KMS-11 (cell line): ENCODE measurements around the gene NRROS.
"Not testable (repeated sequence)": the region's sequence is repeated elsewhere in the genome, so short reads cannot be mapped to it uniquely, and the experiment has no call there.

Experiments used
- H2AFZ ChIP-seq: fragments of 200-600 bp; sonication (generic); 2 replicates; pipeline ENCODE4 v1.6.1; 2016; ENCODE audit warnings: antibody characterized with exemption, mixed run types, low read depth
- H3K27ac ChIP-seq: fragments of 200-600 bp; sonication (generic); 2 replicates; pipeline ENCODE4 v1.6.1; 2016; ENCODE audit warnings: mild to moderate bottlenecking, mixed run types
- H3K27me3 ChIP-seq: fragments of 200-600 bp; sonication (generic); 2 replicates; pipeline ENCODE4 v1.6.1; 2017; ENCODE audit warnings: mild to moderate bottlenecking, low read depth, mixed run types, moderate library complexity; ENCODE audit not compliant: insufficient read depth
- H3K36me3 ChIP-seq: fragments of 200-600 bp; sonication (generic); 2 replicates; pipeline ENCODE4 v1.6.1; 2017; ENCODE audit warnings: mild to moderate bottlenecking, mixed run types; ENCODE audit not compliant: insufficient read depth
- H3K4me1 ChIP-seq: fragments of 200-600 bp; sonication (generic); 2 replicates; pipeline ENCODE4 v1.6.1; 2016; ENCODE audit warnings: mild to moderate bottlenecking, low read depth, mixed run types; ENCODE audit not compliant: poor library complexity, severe bottlenecking
- H3K4me2 ChIP-seq: fragments of 200-600 bp; sonication (generic); 2 replicates; pipeline ENCODE4 v1.7.0; 2016; ENCODE audit warnings: mild to moderate bottlenecking, mixed run types
- H3K4me3 ChIP-seq: fragments of 200-600 bp; sonication (generic); IDR thresholded peaks from 2 replicates; pipeline ENCODE4 v1.6.1; 2017; ENCODE audit warnings: low read depth, low read length, mixed read lengths; ENCODE audit not compliant: insufficient read depth
- H3K79me2 ChIP-seq: fragments of 200-600 bp; sonication (generic); 2 replicates; pipeline ENCODE4 v1.6.1; 2016; ENCODE audit warnings: low read depth, mixed run types; ENCODE audit not compliant: insufficient read depth
- H3K9ac ChIP-seq: fragments of 200-600 bp; sonication (generic); 2 replicates; pipeline ENCODE4 v1.6.1; 2016; ENCODE audit warnings: mild to moderate bottlenecking, mixed run types
- H4K20me1 ChIP-seq: fragments of 200-600 bp; sonication (generic); 2 replicates; pipeline ENCODE4 v1.6.1; 2016; ENCODE audit warnings: mild to moderate bottlenecking, mixed run types; ENCODE audit not compliant: insufficient read depth
- TF ChIP-seq, protein P1 (sequence below): fragments of 200-600 bp; sonication (generic); conservative IDR thresholded peaks from 2 replicates; pipeline ENCODE4 v1.6.1; 2017; ENCODE audit warnings: low read depth, mild to moderate bottlenecking, antibody characterized with exemption, low read length, moderate library complexity, mixed read lengths

NRROS gene

DNA sequence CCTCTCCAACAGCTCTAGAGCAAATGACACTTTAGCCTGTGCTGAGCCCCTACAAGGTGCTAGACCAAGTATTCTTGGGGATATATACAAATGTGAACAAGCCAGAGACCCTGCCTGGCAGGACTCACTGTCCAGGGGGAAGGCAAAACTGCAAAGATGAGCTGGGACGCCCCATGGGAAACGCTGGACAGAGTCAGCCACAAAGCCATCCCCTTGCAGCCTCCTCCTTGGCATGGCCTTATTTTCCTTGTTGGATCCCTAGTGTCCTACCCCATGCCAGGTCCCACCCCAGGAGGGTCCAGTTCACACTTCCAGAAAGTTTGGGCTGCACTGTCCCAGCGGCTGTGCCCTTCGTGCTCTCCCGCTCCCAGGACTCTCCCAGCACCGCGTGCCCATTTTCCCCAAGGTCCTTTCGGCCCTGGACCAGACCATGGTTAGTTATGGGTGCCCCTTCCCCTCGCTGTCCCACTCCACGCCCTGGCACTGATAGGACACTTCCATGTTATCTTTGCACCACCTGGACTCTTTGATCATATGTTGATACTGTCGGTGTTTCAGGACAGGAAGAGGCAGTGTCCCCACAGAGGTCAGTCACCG is 5.8 kb upstream of the NRROS start:
- Histone ChIP-seq H3K27me3 (no peaks in the 10 kb centered on the region), H3K4me1 (peaks cover 40% of the 10 kb centered on the region), H4K20me1 (no peaks in the 10 kb centered on the region), H2AFZ (no peak overlapping the region), H3K79me2 (no peaks in the 10 kb centered on the region), H3K9ac (peak overlapping the region; percentile 97; the same call in 1 of the 2 replicates), H3K36me3 (no peaks in the 10 kb centered on the region), H3K27ac (peak overlapping the region; percentile 98; the same call in 1 of the 2 replicates), H3K4me2 (peak overlapping the region; percentile 98), H3K4me3 (no peak overlapping the region)
- TF ChIP-seq, protein P1, sequence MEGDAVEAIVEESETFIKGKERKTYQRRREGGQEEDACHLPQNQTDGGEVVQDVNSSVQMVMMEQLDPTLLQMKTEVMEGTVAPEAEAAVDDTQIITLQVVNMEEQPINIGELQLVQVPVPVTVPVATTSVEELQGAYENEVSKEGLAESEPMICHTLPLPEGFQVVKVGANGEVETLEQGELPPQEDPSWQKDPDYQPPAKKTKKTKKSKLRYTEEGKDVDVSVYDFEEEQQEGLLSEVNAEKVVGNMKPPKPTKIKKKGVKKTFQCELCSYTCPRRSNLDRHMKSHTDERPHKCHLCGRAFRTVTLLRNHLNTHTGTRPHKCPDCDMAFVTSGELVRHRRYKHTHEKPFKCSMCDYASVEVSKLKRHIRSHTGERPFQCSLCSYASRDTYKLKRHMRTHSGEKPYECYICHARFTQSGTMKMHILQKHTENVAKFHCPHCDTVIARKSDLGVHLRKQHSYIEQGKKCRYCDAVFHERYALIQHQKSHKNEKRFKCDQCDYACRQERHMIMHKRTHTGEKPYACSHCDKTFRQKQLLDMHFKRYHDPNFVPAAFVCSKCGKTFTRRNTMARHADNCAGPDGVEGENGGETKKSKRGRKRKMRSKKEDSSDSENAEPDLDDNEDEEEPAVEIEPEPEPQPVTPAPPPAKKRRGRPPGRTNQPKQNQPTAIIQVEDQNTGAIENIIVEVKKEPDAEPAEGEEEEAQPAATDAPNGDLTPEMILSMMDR, result no peak

DNA sequence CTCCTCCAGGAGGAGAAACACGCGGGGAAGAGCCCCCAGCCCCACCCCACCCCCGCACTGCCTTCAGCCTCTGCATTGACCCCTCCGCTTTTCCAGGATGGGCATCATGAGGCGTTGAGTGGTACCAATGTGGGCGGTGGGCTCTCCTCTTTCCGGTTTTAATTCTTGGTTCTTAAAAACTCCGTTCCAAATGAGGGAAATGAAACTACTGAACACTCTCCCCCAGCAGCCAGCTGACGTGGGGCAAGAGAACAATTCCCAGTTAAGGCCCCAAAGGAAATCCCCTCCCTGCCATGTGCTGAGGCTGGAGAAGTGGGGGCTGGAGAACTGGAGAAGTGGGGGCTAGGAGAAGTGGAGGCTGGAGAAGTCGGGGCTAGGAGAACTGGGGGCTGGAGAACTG is 5.3 kb upstream of the NRROS start:
- no peak overlapping the region for H3K9ac ChIP-seq
- H3K4me3 ChIP-seq, result no peak overlapping the region
- H2AFZ ChIP-seq, result no peak overlapping the region
- peaks cover 44% of the 10 kb centered on the region for H3K4me1 ChIP-seq
- H4K20me1 ChIP-seq, result no peaks in the 10 kb centered on the region
- no peaks in the 10 kb centered on the region for H3K36me3 ChIP-seq
- H3K4me2 ChIP-seq, result 0 out of 2 replicates have a peak overlapping the region, but pooled peaks have one; percentile 98
- no peaks in the 10 kb centered on the region for H3K27me3 ChIP-seq
- TF ChIP-seq, protein P1, result no peak
- H3K27ac ChIP-seq, result no peak overlapping the region
- no peaks in the 10 kb centered on the region for H3K79me2 ChIP-seq

DNA sequence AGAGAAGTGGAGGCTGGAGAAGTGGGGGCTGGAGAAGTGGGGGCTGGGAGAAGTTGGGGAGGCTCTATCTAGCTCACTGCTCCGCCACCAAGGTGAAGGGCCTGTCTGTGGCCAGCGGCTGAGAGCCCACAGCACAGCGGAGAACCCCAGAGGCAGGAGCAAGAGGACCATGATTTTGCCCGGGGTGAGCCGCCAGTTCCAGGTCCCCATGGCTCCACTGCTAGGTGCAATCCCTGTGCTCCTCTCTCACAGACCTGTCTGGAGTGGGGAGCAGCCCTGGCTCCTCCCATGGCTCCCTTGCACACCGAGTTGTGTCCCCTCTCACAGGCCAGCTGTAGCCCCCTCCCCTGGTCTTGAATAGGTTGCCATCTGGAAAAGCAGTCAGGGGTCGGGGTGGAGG is 4.7 kb upstream of the NRROS start:
- Histone ChIP-seq H3K4me2 (no peak overlapping the region), H3K9ac (no peak overlapping the region), H4K20me1 (no peaks in the 10 kb centered on the region), H2AFZ (no peak overlapping the region), H3K4me1 (peaks cover 39% of the 10 kb centered on the region), H3K27me3 (no peaks in the 10 kb centered on the region), H3K4me3 (no peak overlapping the region), H3K27ac (no peak overlapping the region), H3K36me3 (no peaks in the 10 kb centered on the region), H3K79me2 (peaks cover 3% of the 10 kb centered on the region; the same call in 1 of the 2 replicates)
- TF ChIP-seq, protein P1, result no peak

DNA sequence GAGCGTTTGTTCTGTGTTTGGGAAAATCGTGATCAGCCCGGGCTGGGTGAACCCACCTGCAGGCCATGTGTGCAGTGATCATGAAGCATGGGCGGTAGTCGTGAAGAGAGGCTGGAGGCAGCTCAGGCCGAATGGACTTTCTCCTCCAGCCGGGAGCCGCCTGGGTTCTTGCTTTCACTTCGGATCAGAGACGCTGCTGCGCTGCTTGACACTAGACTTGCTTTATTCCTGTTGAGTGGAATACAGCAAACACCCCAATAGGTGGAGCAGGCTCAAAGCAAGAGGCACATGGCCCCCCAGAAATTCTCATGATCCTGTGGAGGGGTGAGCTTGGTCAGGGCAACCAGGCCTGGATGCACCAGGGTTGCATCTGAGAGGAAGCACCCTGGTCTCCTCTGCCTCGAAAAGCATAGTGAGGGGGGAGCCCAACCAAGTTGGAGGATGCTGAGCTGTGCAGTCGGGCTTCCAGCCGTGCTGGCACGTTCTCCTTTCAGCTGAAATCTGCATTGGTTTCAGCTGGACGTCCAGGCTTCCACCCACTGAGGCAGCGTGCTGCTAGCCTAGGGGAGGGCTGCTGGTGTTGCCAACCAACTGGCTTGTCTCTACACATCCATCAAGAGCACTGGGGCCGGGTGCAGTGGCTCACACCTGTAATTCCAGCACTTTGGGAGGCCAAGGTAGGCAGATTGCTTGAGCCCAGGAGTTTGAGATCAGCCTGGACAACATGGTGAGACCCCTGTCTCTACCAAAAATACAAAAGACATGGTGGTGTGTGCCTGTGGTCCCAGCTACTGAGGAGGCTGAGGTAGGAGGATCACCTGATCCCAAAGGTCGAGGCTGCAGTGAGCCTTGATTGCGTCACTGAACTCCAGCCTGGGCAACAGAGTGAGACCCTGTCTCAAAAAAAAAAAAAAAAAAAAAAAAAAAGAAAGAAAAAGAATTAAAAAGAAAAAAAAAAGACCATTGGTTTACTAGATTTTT is 2.8 kb upstream of the NRROS start:
- Histone ChIP-seq H3K27ac (no peak overlapping the region), H2AFZ (no peak overlapping the region), H3K4me1 (peaks cover 31% of the 10 kb centered on the region), H3K9ac (no peak overlapping the region), H3K27me3 (no peaks in the 10 kb centered on the region), H4K20me1 (no peaks in the 10 kb centered on the region), H3K4me2 (no peak overlapping the region), H3K4me3 (no peak overlapping the region), H3K79me2 (peaks cover 19% of the 10 kb centered on the region; the same call in 1 of the 2 replicates), H3K36me3 (no peaks in the 10 kb centered on the region)
- TF ChIP-seq, protein P1, result no peak

DNA sequence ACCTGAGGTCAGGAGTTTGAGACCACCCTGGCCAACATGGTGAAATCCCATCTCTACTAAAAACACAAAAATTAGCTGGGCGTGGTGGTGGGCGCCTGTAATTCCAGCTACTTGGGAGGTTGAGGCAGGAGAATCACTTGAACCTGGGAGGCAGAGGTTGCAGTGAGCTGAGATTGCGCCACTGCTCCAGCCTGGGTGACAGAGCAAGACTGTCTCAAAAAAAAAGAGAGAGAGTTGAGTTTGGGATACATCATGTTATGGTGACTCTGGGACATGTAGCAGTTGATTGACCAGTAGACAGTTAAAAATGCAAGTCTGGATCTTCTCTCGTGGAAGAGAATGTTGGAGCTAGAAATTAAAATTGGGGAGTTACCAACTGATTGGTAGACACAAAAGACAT is 1.6 kb upstream of the NRROS start:
- H3K79me2 ChIP-seq, result peaks cover 19% of the 10 kb centered on the region; the same call in 1 of the 2 replicates

More for the DNA sequence above, 1.6 kb upstream of the NRROS start:
- not testable (repeated sequence) for H3K36me3 ChIP-seq, H3K9ac ChIP-seq, H3K27me3 ChIP-seq, H3K4me3 ChIP-seq, H4K20me1 ChIP-seq, H3K4me2 ChIP-seq, H2AFZ ChIP-seq, H3K27ac ChIP-seq
- peaks cover 31% of the 10 kb centered on the region for H3K4me1 ChIP-seq
